MM.1S (cell line): Measurements from ENCODE around the gene SEC14L2.

ENCODE experiments used
- DNase-seq: peaks from one replicate; pipeline ENCODE4 v3.0.0-alpha.2; 2015
- H2AFZ ChIP-seq: fragments of 300-600 bp; sonication (generic); 2 replicates; pipeline ENCODE4 v1.6.0; 2016; ENCODE audit warnings: antibody characterized with exemption, low read length
- H3F3A ChIP-seq: fragments of 300-600 bp; sonication (generic); 2 replicates; pipeline ENCODE4 v1.6.1; 2016; ENCODE audit warnings: mild to moderate bottlenecking, antibody characterized with exemption, low read length, moderate library complexity, mixed read lengths; ENCODE audit not compliant: insufficient read depth
- H3K27ac ChIP-seq: fragments of 300-600 bp; sonication (generic); 2 replicates; pipeline ENCODE4 v1.5.1; 2016; ENCODE audit warnings: mild to moderate bottlenecking, low read length
- H3K27me3 ChIP-seq: fragments of 300-600 bp; sonication (generic); replicated peaks from 2 replicates; pipeline ENCODE4 v1.6.0; 2016; ENCODE audit warnings: low read length; ENCODE audit not compliant: insufficient read depth
- H3K36me3 ChIP-seq: fragments of 300-600 bp; sonication (generic); replicated peaks from 2 replicates; pipeline ENCODE4 v1.6.1; 2016; ENCODE audit warnings: mild to moderate bottlenecking, low read length, mixed read lengths; ENCODE audit not compliant: insufficient read depth
- H3K4me1 ChIP-seq: fragments of 300-600 bp; sonication (generic); 2 replicates; pipeline ENCODE4 v1.6.1; 2016; ENCODE audit warnings: low read length, mixed read lengths
- H3K4me2 ChIP-seq: fragments of 300-600 bp; sonication (generic); 2 replicates; pipeline ENCODE4 v1.6.0; 2016; ENCODE audit warnings: low read depth, low read length
- H3K4me3 ChIP-seq: fragments of 300-600 bp; sonication (generic); 2 replicates; pipeline ENCODE4 v1.5.1; 2016; ENCODE audit warnings: low read length, mixed read lengths
- H3K79me2 ChIP-seq: fragments of 300-600 bp; sonication (generic); 2 replicates; pipeline ENCODE4 v1.6.1; 2016; ENCODE audit warnings: mixed run types, low read length, mixed read lengths
- H3K9ac ChIP-seq: fragments of 300-600 bp; sonication (generic); 2 replicates; pipeline ENCODE4 v1.6.1; 2016; ENCODE audit warnings: low read length, mixed read lengths
- H3K9me2 ChIP-seq: fragments of 300-600 bp; sonication (generic); replicated peaks from 2 replicates; pipeline ENCODE4 v1.6.1; 2016; ENCODE audit warnings: mild to moderate bottlenecking, low read length, mixed read lengths; ENCODE audit not compliant: insufficient read depth
- H3K9me3 ChIP-seq: fragments of 300-600 bp; sonication (generic); replicated peaks from 2 replicates; pipeline ENCODE4 v1.6.1; 2016; ENCODE audit warnings: mild to moderate bottlenecking, low read length, mixed read lengths; ENCODE audit not compliant: insufficient read depth
- H4K20me1 ChIP-seq: fragments of 300-600 bp; sonication (generic); 2 replicates; pipeline ENCODE4 v1.6.1; 2016; ENCODE audit warnings: mild to moderate bottlenecking, low read length, moderate library complexity, mixed read lengths; ENCODE audit not compliant: insufficient read depth
- EZH2 ChIP-seq: fragments of 300-600 bp; sonication (generic); optimal IDR thresholded peaks from 2 replicates; pipeline ENCODE3; 2017; ENCODE audit warnings: low read depth, mild to moderate bottlenecking, antibody characterized with exemption, low read length, mixed read lengths
- EZH2phosphoT487 ChIP-seq: fragments of 300-600 bp; sonication (generic); IDR thresholded peaks from 2 replicates; pipeline ENCODE4 v1.6.1; 2018; ENCODE audit warnings: antibody characterized with exemption, low read length
- TF ChIP-seq, protein P1 (sequence below): fragments of 300-600 bp; sonication (generic); IDR thresholded peaks from 2 replicates; pipeline ENCODE4 v1.5.1; 2016; ENCODE audit warnings: antibody characterized with exemption, low read length, mixed read lengths

Gene SEC14L2

DNA sequence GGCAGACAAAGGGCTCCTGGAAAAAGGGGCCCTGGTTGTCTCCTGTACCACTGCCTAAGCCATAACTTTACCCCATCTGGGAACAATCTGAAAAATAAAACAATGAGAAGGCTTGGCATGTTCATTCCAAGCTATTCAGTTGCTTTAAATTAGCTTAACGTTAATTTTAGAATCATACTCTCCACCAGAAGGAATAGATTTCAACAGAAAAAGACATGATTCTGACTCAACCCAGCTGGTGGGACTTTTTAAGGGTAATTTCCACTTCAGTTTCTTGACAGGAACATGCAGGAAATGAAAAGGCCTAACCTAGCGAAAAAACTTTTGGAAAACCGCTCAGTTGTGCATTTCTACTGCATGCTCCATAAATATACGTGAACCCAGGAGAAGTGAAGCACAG is 48.0 kb upstream of the SEC14L2 start:
- no peak overlapping the region for H3K9ac ChIP-seq
- no peak overlapping the region for H3K27ac ChIP-seq
- no peak overlapping the region for H3K4me2 ChIP-seq

DNA sequence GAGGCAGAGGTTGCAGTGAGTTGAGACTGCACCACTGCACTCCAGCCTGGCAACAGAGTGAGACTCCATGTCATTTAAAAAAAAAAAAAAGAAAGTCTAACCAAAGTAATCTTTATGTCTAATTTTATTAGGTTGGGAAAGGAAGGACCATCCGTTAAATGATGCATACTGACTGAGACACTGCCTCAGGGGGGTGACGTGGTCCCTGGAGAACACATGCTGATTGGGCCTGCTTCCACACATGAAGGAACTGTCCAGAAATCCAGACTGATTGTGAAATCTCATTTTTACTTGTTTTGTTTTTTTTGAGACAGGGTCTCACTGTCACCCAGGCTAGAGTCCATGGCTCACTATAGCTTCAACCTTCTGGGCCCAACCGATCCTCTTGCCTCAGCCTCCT is 45.6 kb upstream of the SEC14L2 start:
- Histone ChIP-seq H3K9me2 (no peaks in the 10 kb centered on the region), H4K20me1 (no peaks in the 10 kb centered on the region), H3F3A (no peaks in the 10 kb centered on the region), H3K27me3 (no peaks in the 10 kb centered on the region), H2AFZ (no peak overlapping the region), H3K79me2 (peaks cover 95% of the 10 kb centered on the region), H3K4me3 (no peak overlapping the region), H3K27ac (no peak overlapping the region), H3K9ac (no peak overlapping the region), H3K9me3 (no peaks in the 10 kb centered on the region), H3K36me3 (peaks cover 14% of the 10 kb centered on the region), H3K4me1 (peaks cover 5% of the 10 kb centered on the region; the same call in 1 of the 2 replicates), H3K4me2 (no peak overlapping the region)
- no peak for TF ChIP-seq EZH2phosphoT487
- TF ChIP-seq, protein P1, sequence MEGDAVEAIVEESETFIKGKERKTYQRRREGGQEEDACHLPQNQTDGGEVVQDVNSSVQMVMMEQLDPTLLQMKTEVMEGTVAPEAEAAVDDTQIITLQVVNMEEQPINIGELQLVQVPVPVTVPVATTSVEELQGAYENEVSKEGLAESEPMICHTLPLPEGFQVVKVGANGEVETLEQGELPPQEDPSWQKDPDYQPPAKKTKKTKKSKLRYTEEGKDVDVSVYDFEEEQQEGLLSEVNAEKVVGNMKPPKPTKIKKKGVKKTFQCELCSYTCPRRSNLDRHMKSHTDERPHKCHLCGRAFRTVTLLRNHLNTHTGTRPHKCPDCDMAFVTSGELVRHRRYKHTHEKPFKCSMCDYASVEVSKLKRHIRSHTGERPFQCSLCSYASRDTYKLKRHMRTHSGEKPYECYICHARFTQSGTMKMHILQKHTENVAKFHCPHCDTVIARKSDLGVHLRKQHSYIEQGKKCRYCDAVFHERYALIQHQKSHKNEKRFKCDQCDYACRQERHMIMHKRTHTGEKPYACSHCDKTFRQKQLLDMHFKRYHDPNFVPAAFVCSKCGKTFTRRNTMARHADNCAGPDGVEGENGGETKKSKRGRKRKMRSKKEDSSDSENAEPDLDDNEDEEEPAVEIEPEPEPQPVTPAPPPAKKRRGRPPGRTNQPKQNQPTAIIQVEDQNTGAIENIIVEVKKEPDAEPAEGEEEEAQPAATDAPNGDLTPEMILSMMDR, result no peak
- TF ChIP-seq EZH2, result no peak
- DNase-seq, result no peak

More for the DNA sequence above, 48.0 kb upstream of the SEC14L2 start:
- no peak overlapping the region for H2AFZ ChIP-seq
- no peaks in the 10 kb centered on the region for H3K9me3 ChIP-seq
- no peak for TF ChIP-seq EZH2
- TF ChIP-seq, protein P1, result no peak
- no peak for TF ChIP-seq EZH2phosphoT487
- H4K20me1 ChIP-seq, result no peaks in the 10 kb centered on the region
- DNase-seq, result no peak
- H3K9me2 ChIP-seq, result no peaks in the 10 kb centered on the region
- H3F3A ChIP-seq, result no peaks in the 10 kb centered on the region
- H3K27me3 ChIP-seq, result no peaks in the 10 kb centered on the region
- H3K4me3 ChIP-seq, result no peak overlapping the region
- peaks cover 25% of the 10 kb centered on the region for H3K36me3 ChIP-seq
- peaks cover 75% of the 10 kb centered on the region for H3K79me2 ChIP-seq
- no peaks in the 10 kb centered on the region for H3K4me1 ChIP-seq

DNA sequence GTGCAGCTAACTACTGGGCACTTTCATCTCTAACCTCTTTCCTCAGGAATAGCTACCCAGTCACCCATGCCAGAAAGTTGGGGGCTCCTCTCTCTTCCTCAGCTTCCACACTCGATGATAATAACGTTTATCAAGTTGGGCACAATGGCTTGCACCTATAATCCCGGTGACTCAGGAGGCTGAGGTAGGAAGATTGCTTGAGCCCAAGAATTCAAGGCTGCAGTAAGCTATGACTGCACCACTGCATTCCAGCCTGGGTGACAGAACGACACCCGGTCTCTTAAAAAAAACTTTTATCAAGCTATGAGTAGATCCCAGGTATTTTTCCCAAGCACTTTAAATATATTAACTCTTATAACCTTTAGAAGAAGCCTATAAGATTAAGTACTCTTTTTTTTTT is 42.2 kb upstream of the SEC14L2 start:
- H3K9ac ChIP-seq, result no peak overlapping the region
- no peaks in the 10 kb centered on the region for H4K20me1 ChIP-seq
- H3K79me2 ChIP-seq, result peaks cover 66% of the 10 kb centered on the region

More for the DNA sequence above, 42.2 kb upstream of the SEC14L2 start:
- Histone ChIP-seq H3K4me2 (no peak overlapping the region), H3K4me1 (peaks cover 5% of the 10 kb centered on the region; the same call in 1 of the 2 replicates), H3K4me3 (no peak overlapping the region), H3F3A (no peaks in the 10 kb centered on the region), H3K9me2 (no peaks in the 10 kb centered on the region), H3K9me3 (no peaks in the 10 kb centered on the region), H2AFZ (no peak overlapping the region), H3K36me3 (0 out of 2 replicates have a peak, but pooled peaks cover 5% of the 10 kb centered on the region), H3K27ac (no peak overlapping the region), H3K27me3 (no peaks in the 10 kb centered on the region)
- DNase-seq, result no peak
- TF ChIP-seq, protein P1, result no peak
- TF ChIP-seq EZH2phosphoT487, result no peak
- TF ChIP-seq EZH2, result no peak
